Neuronal stem cell (in vitro differentiated cells): ENCODE measurements around the gene MIPEP. TPM values are rescaled to one million over a fixed set of nuclear protein-coding genes. Genes with fewer than 3 reads are reported as not detected.

ENCODE experiments used
- DNase-seq: peaks from one replicate; pipeline ENCODE4 v3.0.0-alpha.2; 2013; ENCODE audit warnings: low spot score
- H2AFZ ChIP-seq: one replicate; pipeline ENCODE4 v1.6.1; 2013; ENCODE audit warnings: mild to moderate bottlenecking, low read length, inconsistent platforms
- H2AK5ac ChIP-seq: 2 replicates; pipeline ENCODE4 v1.6.1; 2013; ENCODE audit warnings: low read depth, mild to moderate bottlenecking, inconsistent platforms, low read length, moderate library complexity, mixed read lengths
- H2BK120ac ChIP-seq: 2 replicates; pipeline ENCODE4 v1.6.1; 2013; ENCODE audit warnings: low read depth, mild to moderate bottlenecking, inconsistent platforms, low read length, moderate library complexity, mixed read lengths
- H2BK12ac ChIP-seq: one replicate; pipeline ENCODE4 v1.6.1; 2013; ENCODE audit warnings: low read length, inconsistent platforms
- H2BK15ac ChIP-seq: 2 replicates; pipeline ENCODE4 v1.6.1; 2013; ENCODE audit warnings: mild to moderate bottlenecking, low read length, inconsistent platforms, mixed read lengths
- H2BK5ac ChIP-seq: one replicate; pipeline ENCODE4 v1.6.1; 2013; ENCODE audit warnings: inconsistent platforms, mild to moderate bottlenecking, low read length, moderate library complexity
- H3K14ac ChIP-seq: one replicate; pipeline ENCODE4 v1.6.1; 2013; ENCODE audit warnings: low read length, inconsistent platforms
- H3K18ac ChIP-seq: 2 replicates; pipeline ENCODE4 v1.6.1; 2013; ENCODE audit warnings: low read length, inconsistent platforms
- H3K23ac ChIP-seq: 2 replicates; pipeline ENCODE4 v1.6.1; 2013; ENCODE audit warnings: low read depth, mild to moderate bottlenecking, mixed read lengths, low read length, inconsistent platforms; ENCODE audit not compliant: poor library complexity
- H3K27ac ChIP-seq: replicated peaks from 3 replicates; pipeline ENCODE4 v1.5.1; 2013; ENCODE audit warnings: low read length, inconsistent platforms
- H3K27me3 ChIP-seq, 3 experiments: 2 replicates each; pipeline ENCODE4 v1.6.1; 2013; ENCODE audit warnings: low read length in 3 of 3, mild to moderate bottlenecking in 2 of 3, inconsistent platforms in 1 of 3, low read depth in 1 of 3, mixed read lengths in 1 of 3, moderate library complexity in 1 of 3; ENCODE audit not compliant: control insufficient read depth in 3 of 3, insufficient read depth in 3 of 3
- H3K36me3 ChIP-seq, 2 donors: replicated peaks in 1 of 2; 2 replicates each; pipeline ENCODE4 v1.6.1; 2013; ENCODE audit warnings: low read length in 2 of 2; ENCODE audit not compliant: control insufficient read depth in 2 of 2, insufficient read depth in 2 of 2
- H3K4ac ChIP-seq: 2 replicates; pipeline ENCODE4 v1.6.1; 2013; ENCODE audit warnings: inconsistent platforms, mild to moderate bottlenecking, low read length, moderate library complexity
- H3K4me1 ChIP-seq, 2 donors: 1 replicate in 1 of 2; 2 replicates in 1 of 2; pipeline ENCODE4 v1.6.1; 2013; ENCODE audit warnings: low read length in 2 of 2, low read depth in 1 of 2; ENCODE audit not compliant: control insufficient read depth in 2 of 2, insufficient read depth in 1 of 2
- H3K4me2 ChIP-seq: one replicate; pipeline ENCODE4 v1.6.1; 2013; ENCODE audit warnings: mild to moderate bottlenecking, low read length, inconsistent platforms; ENCODE audit not compliant: insufficient read depth, poor library complexity, severe bottlenecking
- H3K4me3 ChIP-seq, 2 donors: 2 replicates each; pipeline ENCODE4 v1.5.1; 2013; ENCODE audit warnings: low read length in 2 of 2, mild to moderate bottlenecking in 2 of 2, inconsistent platforms in 1 of 2, moderate library complexity in 1 of 2
- H3K79me1 ChIP-seq: one replicate; pipeline ENCODE4 v1.6.1; 2013; ENCODE audit warnings: low read depth, mild to moderate bottlenecking, inconsistent platforms, low read length, moderate library complexity
- H3K9ac ChIP-seq: one replicate; pipeline ENCODE4 v1.6.1; 2013; ENCODE audit warnings: mild to moderate bottlenecking, low read depth, low read length, inconsistent platforms; ENCODE audit not compliant: poor library complexity
- H3K9me3 ChIP-seq, 2 donors: replicated peaks in 1 of 2; 2 replicates each; pipeline versions ENCODE3 to v1.6.1; 2013; ENCODE audit warnings: low read length in 2 of 2, mild to moderate bottlenecking in 2 of 2, inconsistent platforms in 1 of 2, low read depth in 1 of 2, mixed read lengths in 1 of 2, moderate library complexity in 1 of 2; ENCODE audit not compliant: control insufficient read depth in 2 of 2, insufficient read depth in 1 of 2
- H4K8ac ChIP-seq: one replicate; pipeline ENCODE4 v1.6.1; 2013; ENCODE audit warnings: low read depth, mild to moderate bottlenecking, inconsistent platforms, low read length, moderate library complexity
- H4K91ac ChIP-seq: one replicate; pipeline ENCODE4 v1.6.1; 2013; ENCODE audit warnings: low read length, low read depth, mild to moderate bottlenecking, inconsistent platforms; ENCODE audit not compliant: poor library complexity
- WGBS, 2 donors: extraction: QIAGEN DNeasy Blood & Tissue Kit; methylation state at CpG; one replicate each; pipeline ENCODE4 v1.1.7; 2013; ENCODE audit warnings: missing lambda C conversion rate in 2 of 2, mixed read lengths in 1 of 2; ENCODE audit not compliant: insufficient read length in 2 of 2, insufficient replicate concordance in 1 of 2; ENCODE audit errors: extremely low coverage in 2 of 2; 5-methylcytosine and 5-hydroxymethylcytosine counted together
- polyA plus RNA-seq, 2 experiments: library from polyadenylated mRNA; stranded (reverse); fragments of 200-250 nt; gene quantifications; one replicate each; pipeline ENCODE4 v1.2.3, GENCODE V29; 2013

The MIPEP gene
- polyA plus RNA-seq (2013, experiment 1 of 2): 10.3 TPM
- 9.3 TPM for polyA plus RNA-seq (2013, experiment 2 of 2)

- Histone ChIP-seq H3K14ac (no peak within 1 kb of the TSS), H2AK5ac (no peak within 1 kb of the TSS), H2AFZ (peak within 1 kb of the TSS; percentile 94), H4K8ac (no peak within 1 kb of the TSS), H4K91ac (no peak within 1 kb of the TSS), H3K36me3 (peaks cover 4 to 8% of the 10 kb centered on the region in 2 donors), H3K9ac (peak within 1 kb of the TSS; percentile 88), H2BK12ac (no peak within 1 kb of the TSS), H3K9me3 (no peaks in the 10 kb centered on the region), H3K27ac (peak within 1 kb of the TSS; percentile 33), H3K27me3 (no peaks in the 10 kb centered on the region), H2BK120ac (no peak within 1 kb of the TSS), H3K23ac (peak within 1 kb of the TSS; percentile 37), H2BK5ac (no peak within 1 kb of the TSS), H3K4ac (no peak within 1 kb of the TSS), H3K18ac (peak within 1 kb of the TSS; percentile 41), H3K4me1 (peaks cover 0 to 3% of the 10 kb centered on the region in 2 donors), H3K79me1 (no peaks in the 10 kb centered on the region), H3K4me2 (peak within 1 kb of the TSS; percentile 89), H3K4me3 (peak within 1 kb of the TSS; percentile 90 to 95), H2BK15ac (no peak within 1 kb of the TSS)
- WGBS, 2 donors: no CpG with 5 or more reads among the region's 75 CpGs
- peak; percentile 90 for DNase-seq
Observed at GRCh38 chr13:23888658-23889614, at the start of gene MIPEP. TSS of gene MIPEP (minus strand) at chr13:23889400. CDS start at chr13:23889320, 80 bp downstream.

- H2BK15ac ChIP-seq: no peak overlapping the region
- no peak overlapping the region for H2BK5ac ChIP-seq
- WGBS, 2 donors: no CpG with 5 or more reads among the region's 2 CpGs
- H3K9ac ChIP-seq: no peak overlapping the region
- no peaks in the 10 kb centered on the region for H3K27me3 ChIP-seq
- no peak overlapping the region for H2AFZ ChIP-seq
- H3K14ac ChIP-seq: no peak overlapping the region
- H3K9me3 ChIP-seq: peaks cover 0 to 10% of the 10 kb centered on the region in 2 donors
- no peak overlapping the region for H3K4me2 ChIP-seq
- H2BK120ac ChIP-seq: no peak overlapping the region
- H3K4ac ChIP-seq: no peak overlapping the region
- H3K23ac ChIP-seq: no peak overlapping the region
- no peak overlapping the region for H3K27ac ChIP-seq
- DNase-seq: no peak
- H3K36me3 ChIP-seq: no peaks in the 10 kb centered on the region
- no peak overlapping the region for H3K18ac ChIP-seq
- no peaks in the 10 kb centered on the region for H3K4me1 ChIP-seq
- no peak overlapping the region for H2BK12ac ChIP-seq
- no peak overlapping the region for H4K8ac ChIP-seq
- no peaks in the 10 kb centered on the region for H3K79me1 ChIP-seq
- no peak overlapping the region for H4K91ac ChIP-seq
- H3K4me3 ChIP-seq: no peak overlapping the region
- no peak overlapping the region for H2AK5ac ChIP-seq
Observed at GRCh38 chr13:23934520-23934919, 45.3 kb upstream of the MIPEP start.

GRCh38 chr13:23928985-23929384, 39.8 kb upstream of the MIPEP start:
- DNase-seq: no peak
- H3K4ac ChIP-seq: no peak overlapping the region
- H3K79me1 ChIP-seq: no peaks in the 10 kb centered on the region
- no peak overlapping the region for H2AK5ac ChIP-seq
- no peaks in the 10 kb centered on the region for H3K4me1 ChIP-seq
- H4K91ac ChIP-seq: no peak overlapping the region
- H3K9ac ChIP-seq: no peak overlapping the region
- H3K27ac ChIP-seq: no peak overlapping the region
- WGBS, 2 donors: no CpG with 5 or more reads among the region's 2 CpGs
- no peak overlapping the region for H4K8ac ChIP-seq
- no peaks in the 10 kb centered on the region for H3K9me3 ChIP-seq
- no peak overlapping the region for H3K23ac ChIP-seq
- H2BK120ac ChIP-seq: no peak overlapping the region
- H3K4me3 ChIP-seq: no peak overlapping the region
- no peaks in the 10 kb centered on the region for H3K36me3 ChIP-seq
- H3K14ac ChIP-seq: no peak overlapping the region
- no peak overlapping the region for H2AFZ ChIP-seq
- no peak overlapping the region for H2BK12ac ChIP-seq
- H2BK5ac ChIP-seq: no peak overlapping the region
- H3K27me3 ChIP-seq: no peaks in the 10 kb centered on the region
- no peak overlapping the region for H3K18ac ChIP-seq
- no peak overlapping the region for H3K4me2 ChIP-seq
- no peak overlapping the region for H2BK15ac ChIP-seq

- H4K91ac ChIP-seq: no peak overlapping the region
- WGBS, 2 donors: no CpG with 5 or more reads among the region's 1 CpG
- no peak for DNase-seq
Observed at GRCh38 chr13:23923031-23923430, 33.8 kb upstream of the MIPEP start.

More at GRCh38 chr13:23923031-23923430, 33.8 kb upstream of the MIPEP start:
- H3K79me1 ChIP-seq: no peaks in the 10 kb centered on the region
- H2BK15ac ChIP-seq: no peak overlapping the region
- H2BK5ac ChIP-seq: no peak overlapping the region
- H3K4me1 ChIP-seq: peaks cover 0 to 2% of the 10 kb centered on the region in 2 donors
- peaks cover 0 to 2% (median 0%) of the 10 kb centered on the region in 3 experiments for H3K27me3 ChIP-seq
- no peak overlapping the region for H3K4me2 ChIP-seq
- H3K18ac ChIP-seq: no peak overlapping the region
- H2BK12ac ChIP-seq: no peak overlapping the region
- H3K14ac ChIP-seq: no peak overlapping the region
- no peak overlapping the region for H3K4ac ChIP-seq
- H3K4me3 ChIP-seq: no peak overlapping the region
- no peak overlapping the region for H3K23ac ChIP-seq
- H3K36me3 ChIP-seq: no peaks in the 10 kb centered on the region
- no peak overlapping the region for H3K27ac ChIP-seq
- no peak overlapping the region for H2AFZ ChIP-seq
- no peak overlapping the region for H4K8ac ChIP-seq
- no peak overlapping the region for H3K9ac ChIP-seq
- peaks cover 0 to under 1% of the 10 kb centered on the region in 2 donors for H3K9me3 ChIP-seq
- no peak overlapping the region for H2AK5ac ChIP-seq
- no peak overlapping the region for H2BK120ac ChIP-seq
